Naive thymus-derived CD4-positive, alpha-beta T cell (primary cell): Measurements from ENCODE around the gene ZDHHC17. TPM values are rescaled to one million over a fixed set of nuclear protein-coding genes. Genes with fewer than 3 reads are reported as not detected.
A peak's percentile ranks its signal among the peaks of the same experiment; 100 is the strongest.
"Not testable (repeated sequence)": the region's sequence is repeated elsewhere in the genome, so short reads cannot be mapped to it uniquely, and the experiment has no call there.

Source experiments
- ATAC-seq: fragments of 150-1000 bp; cut with Tn5 transposase; 2 replicates; pipeline ENCODE4 v1.10.0; 2021; ENCODE audit warnings: mild to moderate bottlenecking, moderate library complexity
- CTCF ChIA-PET: fragments of 350-600 bp; sonication (Branson Sonifier 250); formaldehyde crosslinking; loops from one replicate; lab custom pipeline; 2021; ENCODE audit warnings: antibody characterized with exemption; lab: Charles Lee
- POLR2A ChIA-PET: fragments of 350-600 bp; sonication (Branson Sonifier 250); formaldehyde crosslinking; loops from one replicate; lab custom pipeline; 2021; ENCODE audit warnings: antibody characterized with exemption, inconsistent platforms; lab: Charles Lee
- DNase-seq, 9 donors: peaks; one replicate each; pipeline versions ENCODE4 v3.0.0 to v3.0.0-alpha.2; 2020 to 2022; ENCODE audit warnings: mixed read lengths in 1 of 9
- H3K27ac ChIP-seq: one replicate; pipeline ENCODE4 v1.7.0; 2013; ENCODE audit warnings: mild to moderate bottlenecking, low read depth, low read length, moderate library complexity
- H3K27me3 ChIP-seq, 2 donors: one replicate each; pipeline ENCODE4 v1.7.0; 2013; ENCODE audit warnings: low read length in 2 of 2, mild to moderate bottlenecking in 2 of 2, moderate library complexity in 2 of 2; ENCODE audit not compliant: control insufficient read depth in 2 of 2, insufficient read depth in 2 of 2
- H3K36me3 ChIP-seq, 3 experiments: 1 replicate in 2 of 3; 2 replicates in 1 of 3; pipeline ENCODE4 v1.7.0; 2013; ENCODE audit warnings: low read length in 3 of 3, mild to moderate bottlenecking in 3 of 3, moderate library complexity in 1 of 3; ENCODE audit not compliant: insufficient read depth in 3 of 3, control insufficient read depth in 2 of 3
- H3K4me1 ChIP-seq, 2 donors: one replicate each; pipeline ENCODE4 v1.7.0; 2013; ENCODE audit warnings: low read length in 2 of 2, mild to moderate bottlenecking in 2 of 2, moderate library complexity in 1 of 2; ENCODE audit not compliant: control insufficient read depth in 2 of 2, insufficient read depth in 2 of 2
- H3K4me3 ChIP-seq: 2 replicates; pipeline ENCODE4 v1.7.0; 2013; ENCODE audit warnings: mild to moderate bottlenecking, low read length
- H3K9me3 ChIP-seq, 3 experiments: 1 replicate in 2 of 3; 2 replicates in 1 of 3; pipeline ENCODE4 v1.7.0; 2013; ENCODE audit warnings: low read length in 3 of 3; ENCODE audit not compliant: control insufficient read depth in 2 of 3
- H3K27ac Mint-ChIP-seq, 9 donors: one replicate each; pipeline ENCODE4 v1.8.0; 2020 to 2022; ENCODE audit warnings: mixed read lengths in 9 of 9, mild to moderate bottlenecking in 8 of 9, moderate library complexity in 5 of 9, inconsistent platforms in 2 of 9
- H3K27me3 Mint-ChIP-seq, 5 donors: one replicate each; pipeline ENCODE4 v1.8.0; 2021 to 2022; ENCODE audit warnings: mixed read lengths in 5 of 5, mild to moderate bottlenecking in 1 of 5
- H3K36me3 Mint-ChIP-seq, 5 donors: one replicate each; pipeline ENCODE4 v1.8.0; 2020 to 2022; ENCODE audit warnings: mixed read lengths in 5 of 5, mild to moderate bottlenecking in 3 of 5, inconsistent platforms in 1 of 5
- H3K4me1 Mint-ChIP-seq, 7 donors: one replicate each; pipeline ENCODE4 v1.8.0; 2020 to 2022; ENCODE audit warnings: mixed read lengths in 7 of 7, mild to moderate bottlenecking in 3 of 7, inconsistent platforms in 1 of 7
- H3K4me3 Mint-ChIP-seq, 10 donors: one replicate each; pipeline ENCODE4 v1.8.0; 2020 to 2022; ENCODE audit warnings: mild to moderate bottlenecking in 10 of 10, mixed read lengths in 10 of 10, moderate library complexity in 6 of 10, inconsistent platforms in 2 of 10
- H3K9me3 Mint-ChIP-seq, 11 donors: one replicate each; pipeline ENCODE4 v1.8.0; 2020 to 2022; ENCODE audit warnings: mixed read lengths in 11 of 11, mild to moderate bottlenecking in 4 of 11, inconsistent platforms in 1 of 11, moderate library complexity in 1 of 11
- intact Hi-C, 2 donors: fragments of 100-400 bp; cut with micrococcal nuclease; formaldehyde crosslinking; loops; one replicate each; pipeline ENCODE4 v1.15.1; 2023
- polyA plus RNA-seq, 2 donors: library from polyadenylated mRNA; unstranded; fragments of 300-500 nt; fragmentation: Illumina TruSeq; gene quantifications; one replicate each; pipeline ENCODE4 v1.2.3, GENCODE V29; 2021
- total RNA-seq, 6 experiments: library from RNA in 5 of 6; stranded (reverse) in 5 of 6; gene quantifications; 1 replicate in 5 of 6; 2 replicates in 1 of 6; pipeline ENCODE4 v1.2.3 and lab custom pipeline; 2021 to 2026

Gene ZDHHC17
- total and polyA plus RNA-seq, 7 experiments from 2014 or later: 12.4 to 60.9 (median 47.9) TPM

DNA sequence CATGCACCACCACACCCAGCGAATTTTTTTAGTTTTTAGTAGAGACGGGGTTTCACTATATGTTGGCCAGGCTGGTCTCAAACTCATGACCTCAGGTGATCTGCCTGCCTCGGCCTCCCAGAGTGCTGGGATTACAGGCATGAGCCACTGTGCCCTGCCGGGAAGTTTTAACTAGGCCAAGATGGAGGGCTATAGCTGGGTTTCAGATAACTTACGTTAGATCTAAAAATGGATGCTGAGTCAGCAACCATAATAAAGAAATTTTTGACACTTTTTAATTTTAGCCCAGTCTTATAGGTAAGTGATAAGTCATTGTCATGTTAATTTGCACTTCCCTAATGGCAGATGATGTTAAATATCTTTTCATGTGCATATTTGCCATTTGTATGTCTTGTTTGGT, 14.4 kb downstream of the ZDHHC17 start:
- Mint-ChIP-seq H3K27me3 (no peaks in the 10 kb centered on the region), H3K27ac (peak overlapping the region in 2 of 9 donors; percentile 60 to 90), H3K4me1 (peaks cover 25 to 95% (median 82%) of the 10 kb centered on the region in 7 donors), H3K9me3 (peaks cover 0 to 4% (median 0%) of the 10 kb centered on the region in 11 donors), H3K36me3 (peaks cover 0 to 30% (median 12%) of the 10 kb centered on the region in 5 donors), H3K4me3 (peak overlapping the region in 2 of 10 donors; percentile 21 to 64)
- intact Hi-C loops: no loop called here
- ATAC-seq (no peak), DNase-seq (no peak)
- no peak overlapping the region for H3K27ac ChIP-seq
- H3K9me3 ChIP-seq: no peaks in the 10 kb centered on the region
- no peaks in the 10 kb centered on the region for H3K27me3 ChIP-seq
- POLR2A ChIA-PET: no interaction called here
- no peak overlapping the region for H3K4me3 ChIP-seq
- CTCF ChIA-PET: no interaction called here
- H3K36me3 ChIP-seq: no peaks in the 10 kb centered on the region
- peaks cover 5 to 7% of the 10 kb centered on the region in 2 donors for H3K4me1 ChIP-seq

DNA sequence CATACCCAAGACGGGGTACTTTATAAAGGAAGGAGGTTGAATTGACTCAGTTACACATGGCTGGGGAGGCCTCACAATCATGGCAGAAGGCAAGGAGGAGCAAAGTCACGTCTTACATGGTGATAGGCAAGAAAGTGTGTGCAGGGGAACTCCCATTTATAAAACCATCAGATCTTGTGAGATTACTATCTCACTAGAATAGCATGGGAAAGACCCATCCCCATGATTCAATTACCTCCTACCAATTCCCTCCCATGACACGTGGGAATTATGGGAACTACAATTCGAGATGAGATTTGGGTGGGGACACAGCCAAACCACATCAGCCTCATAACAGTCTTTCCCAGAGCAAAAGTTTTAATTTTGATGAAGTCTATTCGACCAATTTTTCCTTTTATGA, 15.4 kb downstream of the ZDHHC17 start:
- intact Hi-C loops, DNase-seq, H3K27me3 Mint-ChIP-seq, H3K9me3 Mint-ChIP-seq, ATAC-seq, H3K27me3 ChIP-seq, H3K27ac ChIP-seq, POLR2A ChIA-PET, CTCF ChIA-PET, H3K9me3 ChIP-seq, H3K4me3 ChIP-seq, H3K36me3 ChIP-seq, H3K4me1 ChIP-seq: not testable (repeated sequence)
- Mint-ChIP-seq H3K36me3 (peaks cover 0 to 35% (median 21%) of the 10 kb centered on the region in 5 donors), H3K4me1 (peaks cover 24 to 98% (median 86%) of the 10 kb centered on the region in 7 donors), H3K4me3 (peak overlapping the region in 2 of 10 donors; percentile 16 to 64), H3K27ac (peak overlapping the region in 1 of 9 donors; percentile 44)

DNA sequence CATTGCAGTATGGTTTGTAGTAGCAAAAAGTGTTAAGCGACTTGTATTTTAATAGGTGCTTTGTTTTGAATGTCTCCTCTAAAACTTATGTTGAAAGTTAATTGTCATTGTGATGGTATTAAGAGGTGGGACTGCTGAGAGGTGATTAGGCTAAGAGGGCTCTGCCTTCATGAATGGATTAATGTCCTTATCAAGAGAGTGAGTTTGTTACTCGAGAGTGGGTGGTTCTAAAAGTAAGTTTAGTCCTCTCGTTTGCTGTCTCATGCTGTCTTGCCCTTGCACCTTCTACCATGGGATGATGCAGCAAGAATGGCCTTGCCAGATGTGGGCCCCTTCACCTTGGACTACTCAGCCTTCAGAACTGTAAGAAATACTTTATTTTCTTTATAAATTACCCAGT, 17.4 kb downstream of the ZDHHC17 start:
- ATAC-seq (no peak), DNase-seq (no peak)
- H3K4me3 ChIP-seq: no peak overlapping the region
- no peaks in the 10 kb centered on the region for H3K27me3 ChIP-seq
- no peaks in the 10 kb centered on the region for H3K36me3 ChIP-seq
- H3K9me3 ChIP-seq: no peaks in the 10 kb centered on the region
- ChIA-PET POLR2A (no interaction called here), CTCF (interaction anchor here (1.1 kb wide), 1 partner anchor 160 kb away, joined by 5 read pairs; no protein-coding TSS in a partner anchor)
- Mint-ChIP-seq H3K4me1 (peaks cover 22 to 87% (median 81%) of the 10 kb centered on the region in 7 donors), H3K27me3 (no peaks in the 10 kb centered on the region), H3K4me3 (no peak overlapping the region), H3K9me3 (peaks cover 0 to 6% (median 2%) of the 10 kb centered on the region in 11 donors), H3K36me3 (peaks cover 5 to 44% (median 25%) of the 10 kb centered on the region in 5 donors), H3K27ac (peak overlapping the region in 1 of 9 donors; percentile 32)
- peaks cover 5 to 7% of the 10 kb centered on the region in 2 donors for H3K4me1 ChIP-seq
- intact Hi-C loops: no loop called here
- H3K27ac ChIP-seq: no peak overlapping the region

DNA sequence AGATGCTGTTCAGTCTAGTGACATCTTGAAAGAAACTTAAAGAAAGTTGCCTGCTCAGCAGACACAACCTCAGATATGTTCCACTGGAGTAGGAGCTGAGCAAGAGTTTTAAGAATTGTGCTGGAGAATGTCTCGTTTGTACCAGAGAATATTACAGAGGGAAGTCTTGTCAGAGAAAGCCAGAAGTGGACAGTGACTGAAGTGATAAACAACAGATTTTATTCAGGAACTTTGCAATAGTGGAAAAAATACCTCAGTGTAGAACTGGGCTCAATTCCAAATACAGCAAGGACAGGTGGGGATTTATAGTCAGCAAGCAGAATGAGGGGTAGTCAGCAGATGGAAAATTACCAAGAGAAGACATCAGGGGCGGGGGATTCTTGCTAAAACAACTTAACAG, 18.6 kb downstream of the ZDHHC17 start:
- intact Hi-C loops: no loop called here
- Mint-ChIP-seq H3K36me3 (peaks cover 5 to 51% (median 30%) of the 10 kb centered on the region in 5 donors), H3K27me3 (no peaks in the 10 kb centered on the region), H3K9me3 (peaks cover 0 to 8% (median 3%) of the 10 kb centered on the region in 11 donors), H3K4me3 (no peak overlapping the region), H3K4me1 (peaks cover 16 to 82% (median 74%) of the 10 kb centered on the region in 7 donors), H3K27ac (peak overlapping the region in 4 of 9 donors; percentile 6 to 64 (median 58))
- H3K27me3 ChIP-seq: no peaks in the 10 kb centered on the region
- H3K4me1 ChIP-seq: peaks cover 0 to 5% of the 10 kb centered on the region in 2 donors
- no peaks in the 10 kb centered on the region for H3K36me3 ChIP-seq
- no peaks in the 10 kb centered on the region for H3K9me3 ChIP-seq
- no peak for DNase-seq
- no peak overlapping the region for H3K4me3 ChIP-seq
- POLR2A ChIA-PET: no interaction called here
- ATAC-seq: no peak
- H3K27ac ChIP-seq: no peak overlapping the region
- CTCF ChIA-PET: interaction anchor here (1.1 kb wide), 1 partner anchor 161 kb away, joined by 5 read pairs; no protein-coding TSS in a partner anchor

DNA sequence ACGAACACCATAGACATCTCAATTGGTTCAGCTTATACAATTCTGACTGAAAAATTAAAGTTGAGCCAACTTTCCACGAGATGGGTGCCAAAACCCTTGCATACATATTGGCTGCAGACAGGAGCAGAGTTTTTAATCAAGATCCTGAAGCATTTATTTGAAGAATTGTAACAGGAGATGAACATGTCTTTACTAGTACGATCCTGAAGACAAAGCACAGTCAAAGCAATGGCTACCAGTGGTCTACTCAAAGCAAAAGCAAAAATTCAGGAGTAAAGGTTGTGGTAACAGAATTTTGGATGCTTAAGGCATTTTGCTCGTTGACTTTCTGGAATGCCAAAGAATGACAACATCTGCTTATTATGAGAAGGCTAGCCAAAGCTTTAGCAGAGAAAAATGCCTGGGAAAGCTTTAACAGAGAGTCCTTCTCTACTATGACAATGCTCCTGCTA, 20.7 kb downstream of the ZDHHC17 start:
- peak overlapping the region in 2 of 9 donors; percentile 36 to 69 for H3K27ac Mint-ChIP-seq

DNA sequence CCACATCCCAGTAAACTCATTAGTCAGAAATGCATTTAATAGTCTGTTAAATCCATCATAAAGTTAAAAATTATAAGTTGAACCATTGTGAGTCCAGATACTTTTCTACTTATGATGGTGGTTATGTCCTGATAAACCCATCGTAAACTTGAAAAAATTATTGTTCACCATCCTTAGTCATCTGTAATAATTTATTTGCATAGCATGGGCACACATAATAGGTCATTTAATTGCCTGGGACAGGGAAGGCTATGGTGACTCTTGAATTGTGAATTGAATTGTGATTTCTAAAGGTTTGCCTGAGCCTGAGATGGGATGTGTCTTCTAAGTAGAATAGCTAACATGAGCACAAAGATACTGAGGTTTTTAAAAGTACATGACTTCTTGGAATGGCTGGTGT, 21.5 kb downstream of the ZDHHC17 start:
- DNase-seq (no peak), ATAC-seq (no peak)
- no peak overlapping the region for H3K27ac Mint-ChIP-seq
- intact Hi-C loops: no loop called here
- POLR2A ChIA-PET: interaction anchor here (2.3 kb wide), 1 partner anchor 22 kb away, joined by 6 read pairs; the partner anchor contains the start of gene ZDHHC17
- H3K27me3 Mint-ChIP-seq: no peaks in the 10 kb centered on the region
- peaks cover 0 to 10% (median 0%) of the 10 kb centered on the region in 11 donors for H3K9me3 Mint-ChIP-seq
- peaks cover 5 to 38% (median 28%) of the 10 kb centered on the region in 5 donors for H3K36me3 Mint-ChIP-seq
- H3K4me1 Mint-ChIP-seq: peaks cover 2 to 70% (median 59%) of the 10 kb centered on the region in 7 donors
- CTCF ChIA-PET: no interaction called here
- no peaks in the 10 kb centered on the region for H3K9me3 ChIP-seq
- H3K4me3 ChIP-seq: no peak overlapping the region
- H3K27me3 ChIP-seq: no peaks in the 10 kb centered on the region
- H3K4me3 Mint-ChIP-seq: peak overlapping the region in 1 of 10 donors; percentile 32
- H3K36me3 ChIP-seq: no peaks in the 10 kb centered on the region
- no peak overlapping the region for H3K27ac ChIP-seq
- H3K4me1 ChIP-seq: peaks cover 0 to 5% of the 10 kb centered on the region in 2 donors

More for the DNA sequence above, 20.7 kb downstream of the ZDHHC17 start:
- Histone ChIP-seq H3K27me3 (no peaks in the 10 kb centered on the region), H3K4me1 (peaks cover 0 to 5% of the 10 kb centered on the region in 2 donors), H3K4me3 (no peak overlapping the region), H3K9me3 (no peaks in the 10 kb centered on the region), H3K36me3 (no peaks in the 10 kb centered on the region), H3K27ac (no peak overlapping the region)
- intact Hi-C loops: no loop called here
- CTCF ChIA-PET: interaction anchor here (1.0 kb wide), 1 partner anchor 8 kb away, joined by 3 read pairs; no protein-coding TSS in a partner anchor
- H3K4me1 Mint-ChIP-seq: peaks cover 2 to 73% (median 62%) of the 10 kb centered on the region in 7 donors
- H3K36me3 Mint-ChIP-seq: peaks cover 5 to 42% (median 32%) of the 10 kb centered on the region in 5 donors
- no peak for DNase-seq
- no peak for ATAC-seq
- POLR2A ChIA-PET: no interaction called here
- H3K27me3 Mint-ChIP-seq: no peaks in the 10 kb centered on the region
- H3K9me3 Mint-ChIP-seq: peaks cover 0 to 10% (median 2%) of the 10 kb centered on the region in 11 donors
- no peak overlapping the region for H3K4me3 Mint-ChIP-seq
